K562 (cell line): ENCODE measurements around the gene MEF2B. TPM values are rescaled to one million over a fixed set of nuclear protein-coding genes. Genes with fewer than 3 reads are reported as not detected.

ENCODE experiments used
- HDAC6 ChIP-seq: IDR thresholded peaks from 2 replicates; pipeline ENCODE4 v1.6.1; 2012; ENCODE audit warnings: low read depth, mild to moderate bottlenecking, control low read depth, inconsistent platforms, low read length, moderate library complexity
- MAZ ChIP-seq, 2 experiments: fragments of 450-650 bp in 1 of 2; sonication (generic) in 1 of 2; formaldehyde crosslinking; IDR thresholded peaks in 1 of 2; conservative IDR thresholded peaks in 1 of 2; 2 replicates each; pipeline versions ENCODE4 v1.4.0 to v1.5.0; 2020; ENCODE audit warnings: mild to moderate bottlenecking in 1 of 2, missing genetic modification reagents in 1 of 2
- MBD2 ChIP-seq: sonication (generic); IDR thresholded peaks from 2 replicates; pipeline ENCODE4 v1.6.1; 2016; ENCODE audit warnings: low read depth, borderline replicate concordance
- SMAD2 ChIP-seq: fragments of 150-350 bp; IDR thresholded peaks from 2 replicates; pipeline ENCODE4 v1.6.1; 2014; ENCODE audit warnings: low read depth, mild to moderate bottlenecking, low read length
- SMAD3 ChIP-seq: fragments of 450-650 bp; formaldehyde crosslinking; conservative IDR thresholded peaks from 2 replicates; pipeline ENCODE4 v1.4.0; 2020; ENCODE audit warnings: mild to moderate bottlenecking
- polyA plus RNA-seq, 8 experiments: library from polyadenylated mRNA; depleted of rRNA in 4 of 8; stranded (reverse) in 5 of 8; unstranded in 3 of 8; fragments of >200 nt; fragmentation: Nextera tagmentation in 2 of 8; fragmentation: Illumina TruSeq in 1 of 8; extraction: Ambion mirVana in 2 of 8; extraction: Trizol in 1 of 8; gene quantifications; 2 replicates each; pipeline versions ENCODE4 v1.2.1 to v1.2.3, GENCODE V29; 2011 to 2014; ENCODE audit warnings: inconsistent platforms in 1 of 8, missing spikeins in 1 of 8
- total RNA-seq, 7 experiments: library from RNA; depleted of rRNA in 6 of 7; stranded (reverse); fragments of >200 nt in 6 of 7; fragmentation: Illumina TruSeq in 2 of 7; extraction: Trizol in 2 of 7; gene quantifications; 2 replicates each; pipeline versions ENCODE4 v1.2.1 to v1.2.3, GENCODE V29; 2011 to 2021; ENCODE audit warnings: low replicate concordance in 1 of 7
- TF ChIP-seq, protein P1 (sequence below): fragments of 450-650 bp; IDR thresholded peaks from 2 replicates; pipeline ENCODE4 v1.6.1; 2014; ENCODE audit warnings: low read depth, mild to moderate bottlenecking, moderate library complexity, borderline replicate concordance
- TF ChIP-seq, protein P2 (sequence below): sonication (generic); formaldehyde crosslinking; IDR thresholded peaks from 2 replicates; pipeline ENCODE4 v1.8.1; 2022; ENCODE audit warnings: missing genetic modification reagents
- TF ChIP-seq, protein P3 (sequence below): sonication (generic); formaldehyde crosslinking; IDR thresholded peaks from 2 replicates; pipeline ENCODE4 v1.8.1; 2023; ENCODE audit warnings: mild to moderate bottlenecking, missing genetic modification reagents
- TF ChIP-seq, protein P4 (sequence below), 2 experiments: fragments of 250-450 bp in 1 of 2; fragments of 450-650 bp in 1 of 2; sonication (Bioruptor Pico) in 1 of 2; IDR thresholded peaks; 2 replicates each; pipeline versions ENCODE4 v1.6.1 to v1.8.0; 2016 to 2021; ENCODE audit warnings: mild to moderate bottlenecking in 2 of 2, moderate library complexity in 2 of 2, missing compliant biosample characterization in 1 of 2, missing genetic modification characterization in 1 of 2
- TF ChIP-seq, protein P5 (sequence below): fragments of 200-400 bp; formaldehyde crosslinking; IDR thresholded peaks from 2 replicates; pipeline ENCODE4 v1.6.1; 2017; ENCODE audit warnings: mild to moderate bottlenecking, low read depth, low read length, moderate library complexity

MEF2B gene
- total and polyA plus RNA-seq, 9 of the 15 experiments (the other 6 are each of a cell fraction or from before 2014, with no cell fraction given) = 0.14 to 1.9 (median 0.71) TPM; not detected in 3

DNA sequence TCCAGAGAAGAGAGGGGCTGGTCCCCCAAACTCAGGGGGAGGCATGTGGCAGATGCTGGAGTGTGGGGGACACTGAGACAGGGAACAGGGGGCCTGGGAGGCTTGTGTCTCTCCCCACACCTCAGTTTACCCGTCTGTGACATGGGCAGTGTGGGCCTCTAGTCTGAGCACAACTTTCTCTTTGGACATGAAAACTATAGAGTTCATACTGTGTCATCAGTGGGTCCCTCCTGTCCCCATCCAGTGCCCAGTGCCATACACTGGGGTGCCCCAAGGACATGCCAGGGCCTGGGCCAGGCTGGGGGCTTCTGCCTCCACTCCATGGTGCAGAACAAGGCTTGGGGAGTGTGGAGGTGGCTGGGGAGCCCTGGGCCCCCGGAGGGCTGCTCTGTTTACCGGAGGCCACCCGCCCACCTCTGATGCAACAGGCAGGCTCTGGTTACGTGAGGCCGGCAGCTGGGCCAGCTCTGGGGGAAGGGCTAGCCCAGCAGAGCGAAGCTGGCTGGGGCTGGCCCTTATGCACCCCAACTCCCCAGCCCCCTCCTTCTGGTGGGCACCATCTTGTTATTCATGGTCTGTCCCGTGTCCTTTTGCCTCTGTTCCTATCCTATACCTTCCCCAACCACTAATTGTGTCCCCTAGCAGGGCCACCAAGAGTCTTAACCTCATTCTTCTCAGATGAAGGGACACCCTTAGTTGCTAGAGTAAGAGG is 1.9 kb upstream of the MEF2B start (continued):
- TF ChIP-seq, protein P1, sequence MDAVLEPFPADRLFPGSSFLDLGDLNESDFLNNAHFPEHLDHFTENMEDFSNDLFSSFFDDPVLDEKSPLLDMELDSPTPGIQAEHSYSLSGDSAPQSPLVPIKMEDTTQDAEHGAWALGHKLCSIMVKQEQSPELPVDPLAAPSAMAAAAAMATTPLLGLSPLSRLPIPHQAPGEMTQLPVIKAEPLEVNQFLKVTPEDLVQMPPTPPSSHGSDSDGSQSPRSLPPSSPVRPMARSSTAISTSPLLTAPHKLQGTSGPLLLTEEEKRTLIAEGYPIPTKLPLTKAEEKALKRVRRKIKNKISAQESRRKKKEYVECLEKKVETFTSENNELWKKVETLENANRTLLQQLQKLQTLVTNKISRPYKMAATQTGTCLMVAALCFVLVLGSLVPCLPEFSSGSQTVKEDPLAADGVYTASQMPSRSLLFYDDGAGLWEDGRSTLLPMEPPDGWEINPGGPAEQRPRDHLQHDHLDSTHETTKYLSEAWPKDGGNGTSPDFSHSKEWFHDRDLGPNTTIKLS = no peak; the same call in 1 of the 2 replicates
- TF ChIP-seq, protein P2, sequence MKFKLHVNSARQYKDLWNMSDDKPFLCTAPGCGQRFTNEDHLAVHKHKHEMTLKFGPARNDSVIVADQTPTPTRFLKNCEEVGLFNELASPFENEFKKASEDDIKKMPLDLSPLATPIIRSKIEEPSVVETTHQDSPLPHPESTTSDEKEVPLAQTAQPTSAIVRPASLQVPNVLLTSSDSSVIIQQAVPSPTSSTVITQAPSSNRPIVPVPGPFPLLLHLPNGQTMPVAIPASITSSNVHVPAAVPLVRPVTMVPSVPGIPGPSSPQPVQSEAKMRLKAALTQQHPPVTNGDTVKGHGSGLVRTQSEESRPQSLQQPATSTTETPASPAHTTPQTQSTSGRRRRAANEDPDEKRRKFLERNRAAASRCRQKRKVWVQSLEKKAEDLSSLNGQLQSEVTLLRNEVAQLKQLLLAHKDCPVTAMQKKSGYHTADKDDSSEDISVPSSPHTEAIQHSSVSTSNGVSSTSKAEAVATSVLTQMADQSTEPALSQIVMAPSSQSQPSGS (CRISPR knock-in tag) = no peak
- TF ChIP-seq, protein P3, sequence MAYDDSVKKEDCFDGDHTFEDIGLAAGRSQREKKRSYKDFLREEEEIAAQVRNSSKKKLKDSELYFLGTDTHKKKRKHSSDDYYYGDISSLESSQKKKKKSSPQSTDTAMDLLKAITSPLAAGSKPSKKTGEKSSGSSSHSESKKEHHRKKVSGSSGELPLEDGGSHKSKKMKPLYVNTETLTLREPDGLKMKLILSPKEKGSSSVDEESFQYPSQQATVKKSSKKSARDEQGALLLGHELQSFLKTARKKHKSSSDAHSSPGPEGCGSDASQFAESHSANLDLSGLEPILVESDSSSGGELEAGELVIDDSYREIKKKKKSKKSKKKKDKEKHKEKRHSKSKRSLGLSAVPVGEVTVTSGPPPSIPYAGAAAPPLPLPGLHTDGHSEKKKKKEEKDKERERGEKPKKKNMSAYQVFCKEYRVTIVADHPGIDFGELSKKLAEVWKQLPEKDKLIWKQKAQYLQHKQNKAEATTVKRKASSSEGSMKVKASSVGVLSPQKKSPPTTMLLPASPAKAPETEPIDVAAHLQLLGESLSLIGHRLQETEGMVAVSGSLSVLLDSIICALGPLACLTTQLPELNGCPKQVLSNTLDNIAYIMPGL (CRISPR knock-in tag) = no peak
- TF ChIP-seq HDAC6 (no peak), MAZ (CRISPR knock-in tag; conservative IDR thresholded peaks at IDR 0.05 in 1 of 2, IDR thresholded peaks at IDR 0.05 in 1 of 2) (peak; percentile 26 to 41; a peak in 1 of 4 replicates), SMAD3 (CRISPR knock-in tag) (no peak), MBD2 (no peak), SMAD2 (no peak)
- TF ChIP-seq, protein P4, sequence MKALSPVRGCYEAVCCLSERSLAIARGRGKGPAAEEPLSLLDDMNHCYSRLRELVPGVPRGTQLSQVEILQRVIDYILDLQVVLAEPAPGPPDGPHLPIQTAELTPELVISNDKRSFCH (CRISPR knock-in tag; IDR thresholded peaks at IDR 0.05) = no peak
- TF ChIP-seq, protein P4 (tag; IDR thresholded peaks at IDR 0.05) = peak; percentile 34; the same call in 1 of the 2 replicates
- TF ChIP-seq, protein P5, sequence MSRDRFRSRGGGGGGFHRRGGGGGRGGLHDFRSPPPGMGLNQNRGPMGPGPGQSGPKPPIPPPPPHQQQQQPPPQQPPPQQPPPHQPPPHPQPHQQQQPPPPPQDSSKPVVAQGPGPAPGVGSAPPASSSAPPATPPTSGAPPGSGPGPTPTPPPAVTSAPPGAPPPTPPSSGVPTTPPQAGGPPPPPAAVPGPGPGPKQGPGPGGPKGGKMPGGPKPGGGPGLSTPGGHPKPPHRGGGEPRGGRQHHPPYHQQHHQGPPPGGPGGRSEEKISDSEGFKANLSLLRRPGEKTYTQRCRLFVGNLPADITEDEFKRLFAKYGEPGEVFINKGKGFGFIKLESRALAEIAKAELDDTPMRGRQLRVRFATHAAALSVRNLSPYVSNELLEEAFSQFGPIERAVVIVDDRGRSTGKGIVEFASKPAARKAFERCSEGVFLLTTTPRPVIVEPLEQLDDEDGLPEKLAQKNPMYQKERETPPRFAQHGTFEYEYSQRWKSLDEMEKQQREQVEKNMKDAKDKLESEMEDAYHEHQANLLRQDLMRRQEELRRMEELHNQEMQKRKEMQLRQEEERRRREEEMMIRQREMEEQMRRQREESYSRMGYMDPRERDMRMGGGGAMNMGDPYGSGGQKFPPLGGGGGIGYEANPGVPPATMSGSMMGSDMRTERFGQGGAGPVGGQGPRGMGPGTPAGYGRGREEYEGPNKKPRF = no peak
